M059J (cell line): ENCODE data around the gene LSM2. TPM values are rescaled to one million over a fixed set of nuclear protein-coding genes. Genes with fewer than 3 reads are reported as not detected.

Source experiments
- DNase-seq: peaks from one replicate; pipeline ENCODE4 v3.0.0-alpha.2; 2012; ENCODE audit warnings: low read depth
- total RNA-seq: library from RNA; depleted of rRNA; stranded (reverse); fragments of >200 nt; shearing (Covaris generic); gene quantifications from 2 replicates; pipeline ENCODE4 v1.2.3, GENCODE V29; 2014; rRNA removed

Gene LSM2
- total RNA-seq, 1 experiment from 2014 or later: 162 TPM

- peak; percentile 91 for DNase-seq
Observed at GRCh38 chr6:31750411-31751022, 56.2 kb downstream of the LSM2 start.

- DNase-seq: no peak
Observed at GRCh38 chr6:31749301-31750036, 57.3 kb downstream of the LSM2 start.

Other genes starting within 250 kb of the LSM2 start
- not detected in 2 replicates for gene LTA, start 234.7 kb downstream of the LSM2 start, total RNA-seq
- gene TNF, start 231.4 kb downstream of the LSM2 start, total RNA-seq: 0.47 and 0.62 TPM in 2 replicates
- 2.1 and 4.6 TPM in 2 replicates for gene LTB, start 224.5 kb downstream of the LSM2 start, total RNA-seq
- gene LST1, start 220.7 kb downstream of the LSM2 start, total RNA-seq: not detected in 2 replicates
- gene NCR3, start 214.0 kb downstream of the LSM2 start, total RNA-seq: not detected in 2 replicates
- not detected in 2 replicates for gene AIF1, start 191.7 kb downstream of the LSM2 start, total RNA-seq
- 71.4 and 121 TPM in 2 replicates for gene PRRC2A, start 186.3 kb downstream of the LSM2 start, total RNA-seq
- gene BAG6, start 154.3 kb downstream of the LSM2 start, total RNA-seq: 194 and 317 TPM in 2 replicates
- gene APOM, start 151.1 kb downstream of the LSM2 start, total RNA-seq: 3.7 and 6.9 TPM in 2 replicates
- gene C6orf47, start 146.2 kb downstream of the LSM2 start, total RNA-seq: 29.9 and 37.5 TPM in 2 replicates
- gene GPANK1, start 142.0 kb downstream of the LSM2 start, total RNA-seq: 17.7 and 31.6 TPM in 2 replicates
- gene CSNK2B, start 140.9 kb downstream of the LSM2 start, total RNA-seq: 645 and 1,183 TPM in 2 replicates
- 0.10 and 1.1 TPM in 2 replicates for gene LY6G5B, start 137.0 kb downstream of the LSM2 start, total RNA-seq
- 2.0 and 2.5 TPM in 2 replicates for gene LY6G5C, start 125.9 kb downstream of the LSM2 start, total RNA-seq
- gene ABHD16A, start 103.6 kb downstream of the LSM2 start, total RNA-seq: 37.0 and 51.9 TPM in 2 replicates
- gene LY6G6F, start 100.1 kb downstream of the LSM2 start, total RNA-seq: not detected in 2 replicates
- gene LY6G6D, start 91.6 kb downstream of the LSM2 start, total RNA-seq: not detected in 2 replicates
- gene LY6G6C, start 85.2 kb downstream of the LSM2 start, total RNA-seq: not detected in 2 replicates
- gene MPIG6B, start 83.6 kb downstream of the LSM2 start, total RNA-seq: not detected in 2 replicates
- gene DDAH2, start 77.7 kb downstream of the LSM2 start, total RNA-seq: 75.1 and 90.7 TPM in 2 replicates
- gene CLIC1, start 70.4 kb downstream of the LSM2 start, total RNA-seq: 1,686 and 1,715 TPM in 2 replicates
- 12.8 and 19.4 TPM in 2 replicates for gene MSH5, start 67.0 kb downstream of the LSM2 start, total RNA-seq
- gene SAPCD1, start 44.3 kb downstream of the LSM2 start, total RNA-seq: 1.7 TPM in 1 of 2 replicates, not detected in the other
- 0.94 and 1.8 TPM in 2 replicates for gene VWA7, start 29.6 kb downstream of the LSM2 start, total RNA-seq
- gene VARS1, start 11.2 kb downstream of the LSM2 start, total RNA-seq: 33.1 and 51.2 TPM in 2 replicates
- 0.30 and 2.5 TPM in 2 replicates for gene HSPA1L, start 8.3 kb upstream of the LSM2 start, total RNA-seq
- 163 and 238 TPM in 2 replicates for gene HSPA1A, start 8.6 kb upstream of the LSM2 start, total RNA-seq
- 185 and 359 TPM in 2 replicates for gene HSPA1B, start 20.8 kb upstream of the LSM2 start, total RNA-seq
- gene NEU1, start 55.9 kb upstream of the LSM2 start, total RNA-seq: 210 and 218 TPM in 2 replicates
- 0.20 TPM in 1 of 2 replicates, not detected in the other for gene SLC44A4, start 72.0 kb upstream of the LSM2 start, total RNA-seq
- gene EHMT2, start 90.7 kb upstream of the LSM2 start, total RNA-seq: 51.0 and 73.4 TPM in 2 replicates
- 0.76 and 2.3 TPM in 2 replicates for gene ZBTB12, start 95.1 kb upstream of the LSM2 start, total RNA-seq
- gene C2, start 120.8 kb upstream of the LSM2 start, total RNA-seq: 2.9 and 3.3 TPM in 2 replicates
- gene CFB, start 139.1 kb upstream of the LSM2 start, total RNA-seq: 7.8 and 8.4 TPM in 2 replicates
- gene NELFE, start 152.0 kb upstream of the LSM2 start, total RNA-seq: 201 and 228 TPM in 2 replicates
- 60.4 and 72.3 TPM in 2 replicates for gene SKIC2, start 152.2 kb upstream of the LSM2 start, total RNA-seq
- 26.8 and 33.3 TPM in 2 replicates for gene DXO, start 165.2 kb upstream of the LSM2 start, total RNA-seq
- gene C4A, start 175.1 kb upstream of the LSM2 start, total RNA-seq: 4.1 and 5.6 TPM in 2 replicates
- 3.0 and 3.1 TPM in 2 replicates for gene C4B, start 207.8 kb upstream of the LSM2 start, total RNA-seq
- not detected in 2 replicates for gene CYP21A2, start 231.4 kb upstream of the LSM2 start, total RNA-seq